GM13977 (cell line): ENCODE data around the gene LIN28B.

ENCODE experiments used
- DNase-seq: peaks from one replicate; pipeline ENCODE4 v3.0.0; 2012; ENCODE audit warnings: low spot score
- in situ Hi-C: fragments of 300-500 bp; cut with MboI; formaldehyde crosslinking; loops from one replicate; pipeline ENCODE4 v1.12.0; 2022; ENCODE audit warnings: low sequenced_read_pairs, low pct_unique_long_range_greater_than_20kb, mixed read lengths, inconsistent platforms; ENCODE audit not compliant: unreplicated experiment
- TF ChIP-seq, protein P1 (sequence below): IDR thresholded peaks from 2 replicates; pipeline ENCODE4 v1.5.1; 2012; ENCODE audit warnings: mild to moderate bottlenecking, control low read depth; ENCODE audit not compliant: insufficient read depth; ENCODE audit errors: extremely low read depth, missing control alignments

Gene LIN28B

DNA sequence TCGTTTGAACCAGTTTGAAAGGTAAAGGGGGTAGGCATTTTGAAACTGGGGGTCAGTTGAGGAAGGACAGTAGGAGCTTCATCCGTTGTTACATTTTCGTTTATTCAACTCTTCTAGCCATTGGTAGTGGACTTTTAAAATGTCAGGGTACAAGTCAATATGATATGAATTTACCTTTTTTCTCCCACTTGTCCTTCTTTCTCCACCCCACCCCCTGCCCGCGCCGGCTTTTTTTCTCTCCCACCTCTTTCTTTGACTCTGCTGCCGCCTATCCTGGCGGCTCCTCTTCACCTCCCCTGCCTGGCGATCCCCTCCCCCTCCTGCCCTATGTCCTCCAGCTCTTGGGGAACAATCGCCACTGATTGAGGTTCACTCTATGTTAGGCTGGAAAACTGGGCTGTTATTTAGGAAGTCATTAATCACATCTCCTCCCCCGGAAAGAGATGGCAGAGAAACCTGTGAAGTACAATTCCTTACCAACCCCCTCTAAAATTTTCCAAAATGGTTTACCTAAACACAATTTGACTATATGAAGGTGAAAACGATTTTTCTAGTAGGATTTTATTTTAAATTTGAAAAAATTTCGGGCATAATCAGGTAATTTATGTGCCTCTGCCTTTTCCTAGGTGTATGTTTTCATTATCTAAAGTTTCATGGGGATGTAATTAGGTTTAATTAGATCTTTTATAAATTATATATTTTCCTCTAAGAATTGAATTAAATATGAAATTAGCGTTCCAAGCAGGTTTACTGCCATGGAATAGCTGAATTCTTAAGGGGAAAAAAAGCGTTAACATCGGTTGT lies 778 bp upstream of the LIN28B start:
- in situ Hi-C loops: no loop called here
- DNase-seq: no peak
- TF ChIP-seq, protein P1, sequence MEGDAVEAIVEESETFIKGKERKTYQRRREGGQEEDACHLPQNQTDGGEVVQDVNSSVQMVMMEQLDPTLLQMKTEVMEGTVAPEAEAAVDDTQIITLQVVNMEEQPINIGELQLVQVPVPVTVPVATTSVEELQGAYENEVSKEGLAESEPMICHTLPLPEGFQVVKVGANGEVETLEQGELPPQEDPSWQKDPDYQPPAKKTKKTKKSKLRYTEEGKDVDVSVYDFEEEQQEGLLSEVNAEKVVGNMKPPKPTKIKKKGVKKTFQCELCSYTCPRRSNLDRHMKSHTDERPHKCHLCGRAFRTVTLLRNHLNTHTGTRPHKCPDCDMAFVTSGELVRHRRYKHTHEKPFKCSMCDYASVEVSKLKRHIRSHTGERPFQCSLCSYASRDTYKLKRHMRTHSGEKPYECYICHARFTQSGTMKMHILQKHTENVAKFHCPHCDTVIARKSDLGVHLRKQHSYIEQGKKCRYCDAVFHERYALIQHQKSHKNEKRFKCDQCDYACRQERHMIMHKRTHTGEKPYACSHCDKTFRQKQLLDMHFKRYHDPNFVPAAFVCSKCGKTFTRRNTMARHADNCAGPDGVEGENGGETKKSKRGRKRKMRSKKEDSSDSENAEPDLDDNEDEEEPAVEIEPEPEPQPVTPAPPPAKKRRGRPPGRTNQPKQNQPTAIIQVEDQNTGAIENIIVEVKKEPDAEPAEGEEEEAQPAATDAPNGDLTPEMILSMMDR: no peak

DNA sequence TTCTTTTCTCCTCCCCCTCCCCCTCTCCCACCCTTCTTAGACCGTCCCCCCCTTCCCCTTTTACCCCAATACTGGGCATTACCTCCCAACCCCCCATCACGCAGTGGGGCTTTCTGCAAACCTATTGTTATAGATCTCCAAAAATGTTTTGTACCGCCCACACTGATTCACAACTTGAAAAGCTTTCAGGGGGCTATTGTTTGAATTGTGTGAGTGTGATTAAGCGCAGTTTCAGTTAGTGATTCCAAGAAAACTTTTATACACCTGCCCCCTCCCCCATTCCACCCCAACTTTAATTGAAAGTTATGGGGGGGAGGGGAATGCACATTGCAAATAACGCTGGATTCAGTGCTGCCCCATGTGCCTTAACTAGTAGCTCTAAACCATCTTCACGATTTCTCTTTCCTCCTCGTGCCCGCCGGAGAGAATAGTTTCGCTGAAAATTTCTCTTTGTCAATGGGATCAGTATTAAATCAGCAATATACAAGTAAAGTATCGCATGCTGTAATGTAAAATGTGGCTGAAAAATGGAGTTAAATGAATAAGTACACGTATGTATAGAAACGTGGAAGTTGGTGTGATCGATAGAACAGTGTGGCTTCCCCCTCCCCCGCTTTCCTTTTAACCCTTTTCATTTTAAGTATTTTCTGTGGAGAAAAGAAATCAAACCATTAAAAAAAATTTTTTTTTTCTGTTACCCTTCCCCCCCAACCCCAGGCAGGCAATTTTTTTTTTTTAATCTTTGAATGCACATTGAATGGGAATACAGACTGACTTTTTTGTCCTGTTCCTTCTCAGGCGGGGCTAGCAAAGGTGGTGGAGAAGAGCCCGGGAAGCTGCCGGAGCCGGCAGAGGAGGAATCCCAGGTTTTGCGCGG lies 632 bp downstream of the LIN28B start:
- TF ChIP-seq, protein P1: no peak
- in situ Hi-C loops: no loop called here
- no peak for DNase-seq

DNA sequence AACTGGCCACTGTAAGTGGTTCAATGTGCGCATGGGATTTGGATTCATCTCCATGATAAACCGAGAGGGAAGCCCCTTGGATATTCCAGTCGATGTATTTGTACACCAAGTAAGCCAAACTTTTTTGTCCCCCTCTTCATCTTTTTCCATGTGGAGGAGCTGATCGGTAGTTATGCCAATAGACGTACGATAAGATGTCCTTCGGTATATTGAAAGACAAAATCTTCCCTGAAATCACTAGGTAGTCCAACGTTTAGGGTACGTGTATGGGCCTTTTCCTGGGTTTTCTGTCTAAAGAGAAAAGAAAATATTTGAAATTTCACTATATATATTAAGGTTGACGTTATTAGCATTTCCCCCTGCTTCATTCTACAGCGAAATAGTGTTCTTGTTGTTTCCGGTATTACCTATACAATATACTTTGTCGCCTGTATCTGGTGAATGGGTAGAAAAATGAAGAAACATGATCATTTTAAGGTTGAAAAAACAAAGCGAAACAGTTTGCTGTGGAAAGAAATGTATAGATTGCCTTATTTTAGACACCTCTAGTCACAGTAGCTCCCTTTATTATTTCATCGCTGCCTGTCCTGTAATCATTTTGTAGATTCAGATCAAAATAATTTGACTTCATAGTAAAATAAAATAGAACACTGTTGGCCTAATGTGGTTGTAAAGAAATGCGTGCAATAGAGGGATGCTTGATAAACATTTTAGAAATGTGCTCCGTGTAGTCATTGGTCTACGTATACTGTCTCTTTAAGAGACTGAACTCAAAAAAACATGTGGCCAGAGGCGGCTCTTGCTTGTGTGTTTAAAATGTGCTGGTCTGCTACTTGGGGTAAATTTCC lies 1.5 kb downstream of the LIN28B start:
- in situ Hi-C loops: no loop called here
- no peak for DNase-seq
- TF ChIP-seq, protein P1: no peak

DNA sequence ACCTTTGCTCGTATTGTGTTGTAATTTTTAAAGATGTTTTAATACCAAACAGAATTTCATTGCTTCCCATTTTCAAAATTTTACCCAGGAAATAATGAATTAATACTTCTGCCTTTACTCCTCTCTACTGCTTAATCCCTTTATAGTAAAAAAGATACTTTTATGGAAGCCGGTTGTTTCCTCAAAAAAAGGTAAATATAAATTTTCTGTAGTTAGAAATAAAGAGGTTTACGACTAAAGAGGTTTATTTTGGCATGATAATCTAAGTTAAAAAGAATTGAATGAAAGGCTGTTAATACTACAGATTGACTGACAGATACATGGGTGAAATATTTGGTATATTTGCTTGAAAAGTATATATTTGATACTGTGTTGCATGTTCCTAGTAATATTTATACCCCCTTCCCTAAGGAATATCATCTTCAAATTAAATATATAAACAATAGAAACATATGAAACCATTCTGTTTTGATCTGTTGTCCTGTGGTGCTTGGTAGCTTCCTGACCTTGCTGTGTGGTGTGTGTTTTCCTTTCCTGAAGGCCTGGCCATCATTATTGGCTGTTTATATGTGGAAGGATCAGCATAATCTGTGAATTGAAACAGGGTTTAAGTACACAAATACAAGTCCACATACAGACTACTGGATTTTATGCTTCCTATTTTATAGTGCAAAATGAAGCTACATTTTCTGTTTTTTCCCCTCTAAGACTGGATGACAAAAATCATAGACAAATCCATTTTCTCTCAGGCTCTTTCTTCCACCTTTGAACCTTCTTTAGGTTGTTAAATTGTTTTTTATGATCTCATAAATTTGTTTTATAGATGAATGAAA lies 2.3 kb downstream of the LIN28B start:
- DNase-seq: no peak
- TF ChIP-seq, protein P1: no peak
- in situ Hi-C loops: no loop called here

DNA sequence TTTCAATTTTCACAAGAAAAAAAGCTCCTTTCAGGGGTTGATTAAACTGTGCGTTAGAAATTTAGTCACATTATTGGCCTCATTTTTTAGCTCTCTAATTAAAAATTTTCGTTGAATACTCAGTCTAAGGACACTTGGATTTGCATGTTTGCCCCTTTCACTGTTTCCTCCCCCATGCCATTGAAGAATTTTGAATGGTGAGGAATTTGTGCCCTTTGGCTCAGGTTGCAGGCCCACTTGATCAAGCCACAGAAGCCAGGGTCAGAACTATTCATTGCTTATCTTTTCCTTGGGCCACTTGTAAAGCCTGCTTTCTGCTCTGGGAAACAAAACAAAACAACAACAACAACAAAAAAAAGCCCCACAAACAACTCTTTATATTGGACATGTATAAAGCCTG lies 12.2 kb downstream of the LIN28B start:
- TF ChIP-seq, protein P1: no peak
- in situ Hi-C loops: no loop called here
- no peak for DNase-seq
